ENCODE data around the gene EXOC4.

Gene EXOC4

GRCh38 chr7:134068670-134069069 is 815.8 kb downstream of the EXOC4 start:
- Histone ChIP-seq H3K27ac (ENCODE audit: low read depth, low read length, poor library complexity, severe bottlenecking) (no peak overlapping the region), H3K9ac (ENCODE audit: low read length) (no peak overlapping the region), H3K36me3 (ENCODE audit: insufficient read depth, low read length) (no peaks in the 10 kb centered on the region), H3K9me3 (ENCODE audit: low read length) (no peaks in the 10 kb centered on the region), H3K4me2 (ENCODE audit: low read length) (no peak overlapping the region), H4K20me1 (ENCODE audit: insufficient read depth, low read length) (no peaks in the 10 kb centered on the region), H3K4me1 (ENCODE audit: insufficient read depth, low read length, severe bottlenecking) (no peaks in the 10 kb centered on the region), H2AFZ (ENCODE audit: low read length) (no peak overlapping the region), H3K9me2 (ENCODE audit: low read depth, low read length) (no peaks in the 10 kb centered on the region), H3K79me2 (ENCODE audit: insufficient read depth, low read length) (no peaks in the 10 kb centered on the region), H3K27me3 (ENCODE audit: insufficient read depth, low read length) (no peaks in the 10 kb centered on the region), H3F3A (ENCODE audit: insufficient read depth, low read length) (no peaks in the 10 kb centered on the region), H3K4me3 (ENCODE audit: low read depth, low read length, poor library complexity, severe bottlenecking) (no peak overlapping the region)
- no peak for TF ChIP-seq EZH2 (IDR thresholded peaks at IDR 0.05; ENCODE audit: borderline replicate concordance, low read length)
- TF ChIP-seq CTCF (IDR thresholded peaks at IDR 0.05; ENCODE audit: low read length): no peak

- Histone ChIP-seq H3F3A (ENCODE audit: insufficient read depth, low read length) (no peaks in the 10 kb centered on the region), H4K20me1 (ENCODE audit: insufficient read depth, low read length) (no peaks in the 10 kb centered on the region), H3K4me2 (ENCODE audit: low read length) (no peak overlapping the region), H3K79me2 (ENCODE audit: insufficient read depth, low read length) (no peaks in the 10 kb centered on the region), H3K9me3 (ENCODE audit: low read length) (no peaks in the 10 kb centered on the region), H3K9ac (ENCODE audit: low read length) (no peak overlapping the region), H3K27ac (ENCODE audit: low read depth, low read length, poor library complexity, severe bottlenecking) (no peak overlapping the region), H3K4me1 (ENCODE audit: insufficient read depth, low read length, severe bottlenecking) (no peaks in the 10 kb centered on the region), H3K27me3 (ENCODE audit: insufficient read depth, low read length) (no peaks in the 10 kb centered on the region), H3K36me3 (ENCODE audit: insufficient read depth, low read length) (no peaks in the 10 kb centered on the region), H3K9me2 (ENCODE audit: low read depth, low read length) (no peaks in the 10 kb centered on the region), H2AFZ (ENCODE audit: low read length) (no peak overlapping the region), H3K4me3 (ENCODE audit: low read depth, low read length, poor library complexity, severe bottlenecking) (no peak overlapping the region)
- TF ChIP-seq CTCF (IDR thresholded peaks at IDR 0.05; ENCODE audit: low read length) (no peak), EZH2 (IDR thresholded peaks at IDR 0.05; ENCODE audit: borderline replicate concordance, low read length) (no peak)
Measured at GRCh38 chr7:134069187-134069586, 816.3 kb downstream of the EXOC4 start.

GRCh38 chr7:134070673-134071072 is 817.8 kb downstream of the EXOC4 start:
- no peak overlapping the region for H3K9ac ChIP-seq (ENCODE audit: low read length)
- no peaks in the 10 kb centered on the region for H3K9me2 ChIP-seq (ENCODE audit: low read depth, low read length)
- H3K27me3 ChIP-seq (ENCODE audit: insufficient read depth, low read length): no peaks in the 10 kb centered on the region
- H3K9me3 ChIP-seq (ENCODE audit: low read length): no peaks in the 10 kb centered on the region
- H4K20me1 ChIP-seq (ENCODE audit: insufficient read depth, low read length): no peaks in the 10 kb centered on the region
- no peak overlapping the region for H3K4me3 ChIP-seq (ENCODE audit: low read depth, low read length, poor library complexity, severe bottlenecking)
- no peak overlapping the region for H3K4me2 ChIP-seq (ENCODE audit: low read length)
- TF ChIP-seq CTCF (IDR thresholded peaks at IDR 0.05; ENCODE audit: low read length): no peak
- TF ChIP-seq EZH2 (IDR thresholded peaks at IDR 0.05; ENCODE audit: borderline replicate concordance, low read length): no peak
- no peak overlapping the region for H3K27ac ChIP-seq (ENCODE audit: low read depth, low read length, poor library complexity, severe bottlenecking)
- H3K4me1 ChIP-seq (ENCODE audit: insufficient read depth, low read length, severe bottlenecking): no peaks in the 10 kb centered on the region
- no peak overlapping the region for H2AFZ ChIP-seq (ENCODE audit: low read length)
- H3K36me3 ChIP-seq (ENCODE audit: insufficient read depth, low read length): no peaks in the 10 kb centered on the region; the same call in 1 of the 2 replicates
- no peaks in the 10 kb centered on the region for H3F3A ChIP-seq (ENCODE audit: insufficient read depth, low read length)
- no peaks in the 10 kb centered on the region for H3K79me2 ChIP-seq (ENCODE audit: insufficient read depth, low read length)

Measured in OCI-LY1 (cell line).